ENCODE data around the gene PAX7. TPM values are rescaled to one million over a fixed set of nuclear protein-coding genes. Genes with fewer than 3 reads are reported as not detected.

The PAX7 gene
- total RNA-seq, 2 donors from 2014 or later = not detected

- no peak overlapping the region for H3K4me3 ChIP-seq
- ATAC-seq (no peak), DNase-seq (no peak)
- peaks cover 0 to 9% of the 10 kb centered on the region in 2 donors for H3K27me3 ChIP-seq
- H3K27ac ChIP-seq = no peak overlapping the region
- WGBS, 2 donors = 63 to 72% methylated on average over 28 of the region's 28 CpGs
- H3K36me3 ChIP-seq (replicated peaks in 1 of 2; ENCODE audit: insufficient read depth in 1 of 2, low read depth in 2 of 2) = no peaks in the 10 kb centered on the region
- H3K9me3 ChIP-seq = no peaks in the 10 kb centered on the region
- TF ChIP-seq CTCF (IDR thresholded peaks at IDR 0.05) (no peak), POLR2A (IDR thresholded peaks at IDR 0.05) (no peak)
- no peaks in the 10 kb centered on the region for H3K4me1 ChIP-seq
- intact Hi-C loops (cut with DNase I) = no loop called here
Observed at GRCh38 chr1:18783705-18784481, 153.2 kb downstream of the PAX7 start.

GRCh38 chr1:18784482-18784831, 153.8 kb downstream of the PAX7 start:
- WGBS, 2 donors = 57 to 76% methylated on average over 15 of the region's 15 CpGs
- intact Hi-C loops (cut with DNase I) = no loop called here
- Histone ChIP-seq H3K4me1 (no peaks in the 10 kb centered on the region), H3K36me3 (replicated peaks in 1 of 2; ENCODE audit: insufficient read depth in 1 of 2, low read depth in 2 of 2) (no peaks in the 10 kb centered on the region), H3K27ac (no peak overlapping the region), H3K9me3 (no peaks in the 10 kb centered on the region), H3K27me3 (peaks cover 0 to 9% of the 10 kb centered on the region in 2 donors), H3K4me3 (no peak overlapping the region)
- no peak for DNase-seq
- no peak for TF ChIP-seq CTCF (IDR thresholded peaks at IDR 0.05)
- ATAC-seq = no peak

GRCh38 chr1:18786149-18786548, 155.5 kb downstream of the PAX7 start:
- H3K27me3 ChIP-seq = peaks cover 0 to 9% of the 10 kb centered on the region in 2 donors
- H3K4me3 ChIP-seq = no peak overlapping the region
- H3K36me3 ChIP-seq (replicated peaks in 1 of 2; ENCODE audit: insufficient read depth in 1 of 2, low read depth in 2 of 2) = no peaks in the 10 kb centered on the region
- TF ChIP-seq POLR2A (IDR thresholded peaks at IDR 0.05) (no peak), CTCF (IDR thresholded peaks at IDR 0.05) (no peak)
- DNase-seq (no peak), ATAC-seq (no peak)
- 82 to 83% methylated on average over 3 of the region's 3 CpGs for WGBS, 2 donors
- no peaks in the 10 kb centered on the region for H3K9me3 ChIP-seq
- intact Hi-C loops (cut with DNase I) = no loop called here
- H3K27ac ChIP-seq = no peak overlapping the region
- no peaks in the 10 kb centered on the region for H3K4me1 ChIP-seq

DNA sequence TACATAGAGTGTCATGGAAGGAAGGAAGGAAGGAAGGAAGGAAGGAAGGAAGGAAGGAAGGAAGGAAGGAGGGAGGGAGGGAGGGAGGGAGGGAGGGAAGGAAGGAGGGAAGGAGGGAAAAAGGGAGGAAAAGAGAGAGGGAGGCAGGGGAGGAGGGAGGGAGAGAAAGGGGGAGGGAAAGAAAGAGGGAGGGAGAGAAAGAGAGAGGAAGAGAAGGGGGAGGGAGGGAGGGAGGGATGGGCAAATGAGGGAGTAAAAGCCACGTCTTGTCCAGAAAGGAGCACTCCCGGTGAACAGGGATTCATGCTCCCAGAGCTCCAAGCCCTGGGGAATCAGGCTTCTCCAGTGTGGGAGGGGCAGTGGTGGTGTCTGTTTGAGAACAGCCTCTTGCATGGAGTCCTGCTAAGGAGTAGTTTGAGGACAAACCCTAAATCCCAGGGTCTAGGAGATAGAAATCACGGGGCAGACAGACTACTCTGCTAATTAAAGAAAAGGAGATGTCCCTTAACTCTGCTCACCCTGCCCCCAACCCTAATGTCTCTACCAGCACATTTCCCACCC, 157.3 kb downstream of the PAX7 start:
- 20 to 23% methylated on average over 3 of the region's 3 CpGs for WGBS, 2 donors
- Histone ChIP-seq H3K4me3 (no peak overlapping the region), H3K27ac (no peak overlapping the region), H3K4me1 (no peaks in the 10 kb centered on the region), H3K27me3 (peaks cover 0 to 9% of the 10 kb centered on the region in 2 donors), H3K9me3 (no peaks in the 10 kb centered on the region), H3K36me3 (replicated peaks in 1 of 2; ENCODE audit: insufficient read depth in 1 of 2, low read depth in 2 of 2) (no peaks in the 10 kb centered on the region)
- intact Hi-C loops (cut with DNase I) = no loop called here
- TF ChIP-seq CTCF (IDR thresholded peaks at IDR 0.05) (no peak), POLR2A (IDR thresholded peaks at IDR 0.05) (no peak)
- ATAC-seq = no peak
- DNase-seq = no peak

DNA sequence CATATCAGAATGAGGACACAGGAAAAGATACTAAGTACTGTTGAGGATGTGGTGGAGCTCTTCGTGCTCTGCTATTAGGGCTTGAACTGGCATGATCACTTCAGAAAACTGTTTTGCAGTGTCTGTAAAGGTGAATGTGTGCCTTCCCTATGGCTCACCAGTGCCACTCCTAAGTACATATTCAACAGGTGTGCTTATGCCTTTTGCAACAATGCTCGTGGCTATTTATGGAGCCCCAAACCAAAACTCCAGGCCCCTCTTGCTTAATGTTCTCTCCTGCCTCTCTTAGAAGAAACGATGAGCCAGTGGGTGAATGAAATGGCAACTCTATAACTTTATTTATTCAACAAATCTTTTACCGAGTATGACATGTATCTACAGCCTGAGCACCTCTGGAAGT, 158.6 kb downstream of the PAX7 start:
- Histone ChIP-seq H3K27me3 (peaks cover 0 to 4% of the 10 kb centered on the region in 2 donors), H3K9me3 (no peaks in the 10 kb centered on the region), H3K4me3 (no peak overlapping the region), H3K4me1 (no peaks in the 10 kb centered on the region), H3K36me3 (replicated peaks in 1 of 2; ENCODE audit: insufficient read depth in 1 of 2, low read depth in 2 of 2) (no peaks in the 10 kb centered on the region), H3K27ac (no peak overlapping the region)
- intact Hi-C loops (cut with DNase I) = no loop called here
- 51% methylated on average over 4 of the region's 4 CpGs for WGBS, 2 donors
- ATAC-seq (no peak), DNase-seq (no peak)
- TF ChIP-seq CTCF (IDR thresholded peaks at IDR 0.05) = no peak
- no peak for TF ChIP-seq POLR2A (IDR thresholded peaks at IDR 0.05)

Measured in body of pancreas (tissue), 4 donors.